Activated effector memory CD4-positive, alpha-beta T cell treated with Interleukin-2 at 50 U/mL for 16 hours (primary cell): ENCODE data around the gene RAB29.
"Not testable (repeated sequence)": the region's sequence is repeated elsewhere in the genome, so short reads cannot be mapped to it uniquely, and the experiment has no call there.

Experiments used
- DNase-seq: peaks from one replicate; pipeline ENCODE4 v3.0.0-alpha.2; 2020

RAB29 gene

GRCh38 chr1:205760606-205761005 is 14.7 kb downstream of the RAB29 start:
- DNase-seq = no peak

- DNase-seq = no peak
These were observed 18.7 kb downstream of the RAB29 start for GRCh38 chr1:205756552-205756951.

- no peak for DNase-seq
These were observed 20.4 kb downstream of the RAB29 start for GRCh38 chr1:205754857-205755256.

- DNase-seq = no peak
These were observed 24.1 kb downstream of the RAB29 start for GRCh38 chr1:205751036-205751651.

- DNase-seq = peak; percentile 97
These were observed 24.9 kb downstream of the RAB29 start, which contains the start of gene NUCKS1 for GRCh38 chr1:205750138-205751035. Gene NUCKS1 (minus strand): TSS chr1:205750182. CDS start chr1:205749973, 209 bp downstream.

- DNase-seq = peak; percentile 92
These were observed 25.8 kb downstream of the RAB29 start for GRCh38 chr1:205749234-205750137.

- DNase-seq = no peak
These were observed 26.7 kb downstream of the RAB29 start for GRCh38 chr1:205748403-205749233.

- DNase-seq = no peak
These were observed 28.4 kb downstream of the RAB29 start for GRCh38 chr1:205746757-205747412.

GRCh38 chr1:205744403-205744802 is 30.9 kb downstream of the RAB29 start:
- no peak for DNase-seq

- DNase-seq = no peak
These were observed 31.3 kb downstream of the RAB29 start for GRCh38 chr1:205743977-205744376.

- DNase-seq = no peak
These were observed 33.6 kb downstream of the RAB29 start for GRCh38 chr1:205741681-205742080.

GRCh38 chr1:205739348-205740160 is 35.7 kb downstream of the RAB29 start:
- DNase-seq = no peak

- DNase-seq = no peak
These were observed 40.1 kb downstream of the RAB29 start for GRCh38 chr1:205735218-205735617.

- no peak for DNase-seq
These were observed 41.7 kb downstream of the RAB29 start for GRCh38 chr1:205733438-205734175.

GRCh38 chr1:205729945-205730610 is 45.2 kb downstream of the RAB29 start:
- DNase-seq = no peak

- DNase-seq = no peak
These were observed 48.6 kb downstream of the RAB29 start for GRCh38 chr1:205726619-205727125.

- no peak for DNase-seq
These were observed 49.8 kb downstream of the RAB29 start for GRCh38 chr1:205725514-205725913.

- not testable (repeated sequence) for DNase-seq
These were observed 54.5 kb downstream of the RAB29 start for GRCh38 chr1:205720740-205721139.

- DNase-seq = no peak
These were observed 55.5 kb downstream of the RAB29 start for GRCh38 chr1:205719762-205720161.
